B cell (primary cell): Measurements from ENCODE around the gene GRM3. TPM values are rescaled to one million over a fixed set of nuclear protein-coding genes. Genes with fewer than 3 reads are reported as not detected.

ENCODE experiments used
- ATAC-seq: fragments of 200-7000 bp; cut with Tn5 transposase; one replicate; pipeline ENCODE4 v1.10.0; 2021; ENCODE audit warnings: low read depth, mild to moderate bottlenecking, moderate number of reproducible peaks, moderate library complexity
- CTCF ChIA-PET: fragments of 350-600 bp; sonication (Branson Sonifier 250); formaldehyde crosslinking; loops from one replicate; lab custom pipeline; 2021; ENCODE audit warnings: antibody characterized with exemption, inconsistent platforms; lab: Charles Lee
- POLR2A ChIA-PET: fragments of 350-600 bp; sonication (Branson Sonifier 250); formaldehyde crosslinking; loops from one replicate; lab custom pipeline; 2021; ENCODE audit warnings: antibody characterized with exemption; lab: Charles Lee
- DNase-seq: peaks from one replicate; pipeline ENCODE4 v3.0.0; 2013
- H2AFZ ChIP-seq: 2 replicates; pipeline ENCODE4 v1.6.1; 2012; ENCODE audit warnings: mild to moderate bottlenecking, low read depth, low read length; ENCODE audit not compliant: insufficient read depth, poor library complexity, severe bottlenecking
- H3K27ac ChIP-seq, 2 donors: 1 replicate in 1 of 2; 2 replicates in 1 of 2; pipeline ENCODE4 v1.5.1; 2012 to 2013; ENCODE audit warnings: low read length in 2 of 2, mild to moderate bottlenecking in 2 of 2, moderate library complexity in 1 of 2
- H3K27me3 ChIP-seq, 4 experiments: fragments of 200-600 bp in 1 of 4; sonication (generic) in 1 of 4; replicated peaks in 1 of 4; 1 replicate in 2 of 4; 2 replicates in 2 of 4; pipeline versions ENCODE4 v1.6.1 to v1.7.0; 2013 to 2016; ENCODE audit warnings: low read length in 3 of 4, mild to moderate bottlenecking in 2 of 4, mixed read lengths in 1 of 4, moderate library complexity in 1 of 4; ENCODE audit not compliant: insufficient read depth in 4 of 4, control insufficient read depth in 3 of 4; ENCODE audit errors: control extremely low read depth in 1 of 4
- H3K36me3 ChIP-seq, 2 experiments: replicated peaks in 1 of 2; 1 replicate in 1 of 2; 2 replicates in 1 of 2; pipeline versions ENCODE4 v1.6.1 to v1.7.1; 2013; ENCODE audit warnings: low read length in 1 of 2; ENCODE audit not compliant: insufficient read depth in 2 of 2, control insufficient read depth in 1 of 2; ENCODE audit errors: control extremely low read depth in 1 of 2, extremely low read depth in 1 of 2
- H3K4me1 ChIP-seq, 2 donors: fragments of 200-600 bp in 1 of 2; sonication (generic) in 1 of 2; 1 replicate in 1 of 2; 2 replicates in 1 of 2; pipeline versions ENCODE4 v1.5.1 to v1.6.1; 2013 to 2017; ENCODE audit warnings: low read length in 2 of 2; ENCODE audit not compliant: control insufficient read depth in 2 of 2, insufficient read depth in 2 of 2
- H3K4me2 ChIP-seq: replicated peaks from 2 replicates; pipeline ENCODE3; 2012; ENCODE audit warnings: mild to moderate bottlenecking, low read depth, low read length; ENCODE audit not compliant: poor library complexity, severe bottlenecking
- H3K4me3 ChIP-seq, 5 experiments: fragments of 200-600 bp in 1 of 5; sonication (generic) in 1 of 5; 1 replicate in 3 of 5; 2 replicates in 2 of 5; pipeline versions ENCODE4 v1.5.1 to v1.7.0; 2011 to 2016; ENCODE audit warnings: low read length in 4 of 5, mild to moderate bottlenecking in 4 of 5, low read depth in 2 of 5, control low read depth in 1 of 5, moderate library complexity in 1 of 5; ENCODE audit not compliant: insufficient read depth in 1 of 5; ENCODE audit errors: control extremely low read depth in 1 of 5, extremely low read depth in 1 of 5
- H3K79me2 ChIP-seq: fragments of 200-600 bp; sonication (generic); one replicate; pipeline ENCODE4 v1.6.0; 2016; ENCODE audit warnings: low read length; ENCODE audit not compliant: control insufficient read depth, insufficient read depth
- H3K9ac ChIP-seq: fragments of 200-600 bp; sonication (generic); 2 replicates; pipeline ENCODE4 v1.6.1; 2017; ENCODE audit warnings: mild to moderate bottlenecking, low read length, moderate library complexity
- H3K9me3 ChIP-seq, 3 donors: one replicate each; pipeline versions ENCODE4 v1.6.1 to v1.7.1; 2013; ENCODE audit warnings: low read length in 2 of 3; ENCODE audit not compliant: control insufficient read depth in 2 of 3, insufficient read depth in 1 of 3; ENCODE audit errors: control extremely low read depth in 1 of 3
- H4K20me1 ChIP-seq: 2 replicates; pipeline ENCODE4 v1.6.0; 2012; ENCODE audit warnings: mild to moderate bottlenecking, low read length; ENCODE audit not compliant: insufficient read depth, control insufficient read depth, poor library complexity, severe bottlenecking
- H3K27ac Mint-ChIP-seq: one replicate; pipeline ENCODE4 v1.8.0; 2021; ENCODE audit warnings: mixed read lengths
- H3K27me3 Mint-ChIP-seq: one replicate; pipeline ENCODE4 v1.8.0; 2021; ENCODE audit warnings: mixed read lengths
- H3K4me1 Mint-ChIP-seq: one replicate; pipeline ENCODE4 v1.8.0; 2021; ENCODE audit warnings: mixed read lengths
- H3K4me3 Mint-ChIP-seq: one replicate; pipeline ENCODE4 v1.8.0; 2021; ENCODE audit warnings: mixed read lengths
- H3K9me3 Mint-ChIP-seq: one replicate; pipeline ENCODE4 v1.8.0; 2022; ENCODE audit warnings: mixed read lengths; ENCODE audit not compliant: insufficient read depth
- CTCF ChIP-seq: fragments of 200-600 bp; IDR thresholded peaks from one replicate; pipeline ENCODE4 v1.8.0; 2022; ENCODE audit warnings: antibody characterized with exemption, mild to moderate bottlenecking
- EZH2 ChIP-seq: IDR thresholded peaks from 2 replicates; pipeline ENCODE4 v1.6.1; 2012; ENCODE audit warnings: borderline replicate concordance, low read depth, mild to moderate bottlenecking, moderate library complexity, low read length; ENCODE audit not compliant: insufficient read depth, poor library complexity, severe bottlenecking
- WGBS: methylation state at CpG from one replicate; pipeline ENCODE4 v1.1.5; 2013; ENCODE audit warnings: missing lambda C conversion rate; ENCODE audit not compliant: insufficient coverage; 5-methylcytosine and 5-hydroxymethylcytosine counted together
- intact Hi-C: fragments of 100-400 bp; cut with micrococcal nuclease; formaldehyde crosslinking; loops from one replicate; pipeline ENCODE4 v1.10.0; 2022
- polyA plus RNA-seq: library from polyadenylated mRNA; depleted of rRNA; stranded (reverse); fragments of >200 nt; gene quantifications from 2 replicates; pipeline ENCODE4 v1.2.3, GENCODE V29; 2012
- total RNA-seq, 2 donors: library from RNA; stranded (reverse); fragments of 120-200 nt in 1 of 2; gene quantifications; 1 replicate in 1 of 2; 2 replicates in 1 of 2; pipeline versions ENCODE4 v1.2.3 to v1.2.4, GENCODE V29; 2013 to 2022

GRM3 gene
- total and polyA plus RNA-seq, 2 donors (not counting 1 experiment from before 2014, with no cell fraction given), result not detected

- H2AFZ ChIP-seq, result no peak overlapping the region
- Mint-ChIP-seq H3K4me3 (no peak overlapping the region), H3K27me3 (no peaks in the 10 kb centered on the region), H3K9me3 (no peaks in the 10 kb centered on the region), H3K4me1 (no peaks in the 10 kb centered on the region), H3K27ac (no peak overlapping the region)
- H3K4me1 ChIP-seq, result no peaks in the 10 kb centered on the region
- no peak overlapping the region for H3K4me3 ChIP-seq
- H3K4me2 ChIP-seq, result no peak overlapping the region
- ChIA-PET CTCF (interaction anchor here (1.0 to 1.2 kb wide), 2 partner anchors 10 to 12 kb away, joined by 3 to 5 read pairs; no protein-coding TSS in a partner anchor), POLR2A (no interaction called here)
- no peak for TF ChIP-seq CTCF
- TF ChIP-seq EZH2, result no peak
- no peaks in the 10 kb centered on the region for H3K79me2 ChIP-seq
- H3K9ac ChIP-seq, result no peak overlapping the region
- no peaks in the 10 kb centered on the region for H3K27me3 ChIP-seq
- intact Hi-C loops, result no loop called here
- ATAC-seq (no peak), DNase-seq (no peak)
- no peak overlapping the region for H3K27ac ChIP-seq
- H3K9me3 ChIP-seq, result no peaks in the 10 kb centered on the region
- WGBS, result 10% methylated on average over 2 of the region's 5 CpGs
- H4K20me1 ChIP-seq, result no peaks in the 10 kb centered on the region
- H3K36me3 ChIP-seq, result no peaks in the 10 kb centered on the region
These were observed 171.1 kb downstream of the GRM3 start for GRCh38 chr7:86814661-86815379.

DNA sequence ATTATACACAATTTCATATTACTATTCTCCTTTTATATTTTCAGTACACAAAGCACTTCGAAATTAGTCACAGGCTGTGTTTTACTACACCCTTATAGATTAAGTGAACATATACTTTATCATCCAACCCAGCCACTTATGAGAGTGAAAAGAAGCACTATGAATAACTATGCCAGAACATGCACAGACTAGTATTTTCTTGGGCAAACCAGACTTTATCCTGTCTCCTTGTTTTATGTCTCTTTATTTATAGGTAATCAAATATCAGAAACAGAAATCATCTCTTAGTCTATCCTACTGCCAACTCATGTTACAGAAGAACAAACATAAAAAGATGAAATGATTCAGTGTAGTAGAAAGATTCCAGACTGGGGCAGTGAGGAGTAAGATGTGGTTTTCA, 171.8 kb downstream of the GRM3 start:
- no CpG with 5 or more reads among the region's 1 CpG for WGBS

More for the DNA sequence above, 171.8 kb downstream of the GRM3 start:
- Histone ChIP-seq H3K4me3 (no peak overlapping the region), H3K36me3 (no peaks in the 10 kb centered on the region), H3K27ac (no peak overlapping the region), H2AFZ (no peak overlapping the region), H3K79me2 (no peaks in the 10 kb centered on the region), H3K27me3 (no peaks in the 10 kb centered on the region), H3K4me2 (no peak overlapping the region), H3K9ac (no peak overlapping the region), H4K20me1 (no peaks in the 10 kb centered on the region), H3K4me1 (no peaks in the 10 kb centered on the region), H3K9me3 (no peaks in the 10 kb centered on the region)
- DNase-seq (no peak), ATAC-seq (no peak)
- CTCF ChIA-PET, result interaction anchor here (1.0 kb wide), 1 partner anchor 10 kb away, joined by 3 read pairs; no protein-coding TSS in a partner anchor
- TF ChIP-seq EZH2, result no peak
- no peak for TF ChIP-seq CTCF
- Mint-ChIP-seq H3K27me3 (no peaks in the 10 kb centered on the region), H3K9me3 (no peaks in the 10 kb centered on the region), H3K4me1 (no peaks in the 10 kb centered on the region), H3K27ac (no peak overlapping the region), H3K4me3 (no peak overlapping the region)
- intact Hi-C loops, result no loop called here
- POLR2A ChIA-PET, result no interaction called here
